Fibroblast of lung (primary cell): ENCODE data around the gene NRP1. TPM values are rescaled to one million over a fixed set of nuclear protein-coding genes. Genes with fewer than 3 reads are reported as not detected.

Experiments used
- DNase-seq, 2 donors: peaks; one replicate each; pipeline versions ENCODE4 v3.0.0 to v3.0.0-alpha.2; 2010; ENCODE audit warnings: low read depth in 2 of 2
- H2AFZ ChIP-seq: 2 replicates; pipeline ENCODE4 v1.5.1; 2012; ENCODE audit warnings: low read length, control low read depth, inconsistent platforms
- H3K27ac ChIP-seq: 2 replicates; pipeline ENCODE4 v1.5.1; 2011; ENCODE audit warnings: low read length, control low read depth; ENCODE audit not compliant: insufficient read depth
- H3K27me3 ChIP-seq: 2 replicates; pipeline ENCODE4 v1.5.1; 2011; ENCODE audit warnings: mild to moderate bottlenecking, low read length; ENCODE audit not compliant: control insufficient read depth, insufficient read depth
- H3K36me3 ChIP-seq: 2 replicates; pipeline ENCODE4 v1.5.1; 2011; ENCODE audit warnings: low read length; ENCODE audit not compliant: control insufficient read depth, insufficient read depth
- H3K4me1 ChIP-seq: 2 replicates; pipeline ENCODE4 v1.5.1; 2011; ENCODE audit warnings: low read length; ENCODE audit not compliant: control insufficient read depth, insufficient read depth; ENCODE audit errors: extremely low read depth
- H3K4me2 ChIP-seq: 2 replicates; pipeline ENCODE4 v1.5.1; 2011; ENCODE audit warnings: low read length, control low read depth; ENCODE audit not compliant: insufficient read depth; ENCODE audit errors: extremely low read depth
- H3K4me3 ChIP-seq, 4 experiments: fragments of 200-600 bp in 1 of 4; sonication (generic) in 1 of 4; replicated peaks in 1 of 4; 2 replicates each; pipeline ENCODE4 v1.5.1; 2011 to 2016; ENCODE audit warnings: low read length in 4 of 4, low read depth in 3 of 4, mild to moderate bottlenecking in 3 of 4, control low read depth in 2 of 4, inconsistent platforms in 1 of 4, mixed read lengths in 1 of 4; ENCODE audit not compliant: insufficient read depth in 1 of 4; ENCODE audit errors: control extremely low read depth in 1 of 4
- H3K79me2 ChIP-seq: 2 replicates; pipeline ENCODE4 v1.5.1; 2012; ENCODE audit warnings: mild to moderate bottlenecking, low read length, inconsistent platforms; ENCODE audit not compliant: control insufficient read depth, insufficient read depth
- H3K9ac ChIP-seq: 2 replicates; pipeline ENCODE4 v1.5.1; 2011; ENCODE audit warnings: mild to moderate bottlenecking, low read length, control low read depth; ENCODE audit not compliant: insufficient read depth
- H3K9me3 ChIP-seq: 2 replicates; pipeline ENCODE4 v1.5.1; 2012; ENCODE audit warnings: low read depth, low read length; ENCODE audit not compliant: control insufficient read depth, insufficient read depth
- H4K20me1 ChIP-seq: 2 replicates; pipeline ENCODE4 v1.5.1; 2011; ENCODE audit warnings: low read length; ENCODE audit not compliant: control insufficient read depth, insufficient read depth; ENCODE audit errors: extremely low read depth
- CTCF ChIP-seq, 2 donors: IDR thresholded peaks in 1 of 2; conservative IDR thresholded peaks in 1 of 2; 1 replicate in 1 of 2; 2 replicates in 1 of 2; pipeline ENCODE4 v1.5.1; 2011 to 2012; ENCODE audit warnings: low read length in 2 of 2, control low read depth in 1 of 2, inconsistent platforms in 1 of 2, low read depth in 1 of 2, mild to moderate bottlenecking in 1 of 2
- EZH2 ChIP-seq: IDR thresholded peaks from 2 replicates; pipeline ENCODE4 v1.5.1; 2012; ENCODE audit warnings: low read length, control low read depth, mild to moderate bottlenecking; ENCODE audit errors: missing control alignments
- polyA plus RNA-seq, 2 donors: library from polyadenylated mRNA; depleted of rRNA in 1 of 2; stranded (reverse) in 1 of 2; unstranded in 1 of 2; fragments of >200 nt; gene quantifications; 2 replicates each; pipeline ENCODE4 v1.2.1, GENCODE V29; 2011 to 2012; ENCODE audit warnings: missing spikeins in 1 of 2
- total RNA-seq: library from RNA; depleted of rRNA; stranded (reverse); fragments of >200 nt; gene quantifications from 2 replicates; pipeline ENCODE4 v1.2.1, GENCODE V29; 2014

The NRP1 gene
- total and polyA plus RNA-seq, 2 donors (not counting 1 experiment from before 2014, with no cell fraction given), result 187 to 373 TPM

- TF ChIP-seq EZH2 (no peak), CTCF (conservative IDR thresholded peaks at IDR 0.05 in 1 of 2, IDR thresholded peaks at IDR 0.05 in 1 of 2; ENCODE audit: low read depth in 1 of 2, low read length in 2 of 2) (peak in 1 of 2 donors; percentile 19)
- Histone ChIP-seq H3K4me3 (no peak overlapping the region), H4K20me1 (peaks cover 3% of the 10 kb centered on the region), H3K27ac (peak overlapping the region; percentile 24), H3K36me3 (peaks cover 4% of the 10 kb centered on the region), H3K4me1 (peaks cover 12% of the 10 kb centered on the region), H2AFZ (no peak overlapping the region), H3K79me2 (peaks cover 96% of the 10 kb centered on the region), H3K9me3 (no peaks in the 10 kb centered on the region), H3K27me3 (no peaks in the 10 kb centered on the region), H3K9ac (no peak overlapping the region), H3K4me2 (peak overlapping the region; percentile 10)
- DNase-seq, result peak in 1 of 2 donors; percentile 59
Observed at GRCh38 chr10:33290321-33291052, 44.0 kb downstream of the NRP1 start.

GRCh38 chr10:33289776-33290175 is 44.7 kb downstream of the NRP1 start:
- Histone ChIP-seq H3K4me3 (no peak overlapping the region), H2AFZ (no peak overlapping the region), H3K9me3 (no peaks in the 10 kb centered on the region), H3K4me2 (no peak overlapping the region), H3K27me3 (no peaks in the 10 kb centered on the region), H3K27ac (no peak overlapping the region), H3K4me1 (peaks cover 12% of the 10 kb centered on the region), H3K36me3 (peaks cover 4% of the 10 kb centered on the region), H3K79me2 (peaks cover 96% of the 10 kb centered on the region), H3K9ac (no peak overlapping the region), H4K20me1 (peaks cover 3% of the 10 kb centered on the region)
- no peak for TF ChIP-seq EZH2
- no peak for TF ChIP-seq CTCF (conservative IDR thresholded peaks at IDR 0.05 in 1 of 2, IDR thresholded peaks at IDR 0.05 in 1 of 2; ENCODE audit: low read depth in 1 of 2, low read length in 2 of 2)
- no peak for DNase-seq

- no peak overlapping the region for H2AFZ ChIP-seq
- H3K4me3 ChIP-seq, result no peak overlapping the region
- peaks cover 96% of the 10 kb centered on the region for H3K79me2 ChIP-seq
- H3K4me2 ChIP-seq, result no peak overlapping the region
- no peaks in the 10 kb centered on the region for H3K9me3 ChIP-seq
- DNase-seq, result no peak
- no peak overlapping the region for H3K9ac ChIP-seq
- H3K36me3 ChIP-seq, result no peaks in the 10 kb centered on the region
- H3K4me1 ChIP-seq, result peaks cover 12% of the 10 kb centered on the region
- H3K27me3 ChIP-seq, result no peaks in the 10 kb centered on the region
- H4K20me1 ChIP-seq, result no peaks in the 10 kb centered on the region
- no peak overlapping the region for H3K27ac ChIP-seq
- TF ChIP-seq EZH2 (no peak), CTCF (conservative IDR thresholded peaks at IDR 0.05 in 1 of 2, IDR thresholded peaks at IDR 0.05 in 1 of 2; ENCODE audit: low read depth in 1 of 2, low read length in 2 of 2) (no peak)
Observed at GRCh38 chr10:33288127-33288526, 46.3 kb downstream of the NRP1 start.
